HG02943 (cell line): Measurements from ENCODE around the gene PITPNM1.
"Not testable (repeated sequence)": the region's sequence is repeated elsewhere in the genome, so short reads cannot be mapped to it uniquely, and the experiment has no call there.

Experiments used
- ATAC-seq: cut with Tn5 transposase; IDR thresholded peaks from one replicate; pipeline ENCODE4 v1.9.1; 2021; ENCODE audit warnings: mild to moderate bottlenecking, low read depth, moderate library complexity; ENCODE audit not compliant: unreplicated experiment

Gene PITPNM1

GRCh38 chr11:67504950-67505581 lies at the start of gene PITPNM1:
Gene PITPNM1 (minus strand): TSS chr11:67505363. CDS start chr11:67504180, 1,183 bp downstream.
- no peak for ATAC-seq

GRCh38 chr11:67551697-67552096 lies 46.5 kb upstream of the PITPNM1 start:
- ATAC-seq: not testable (repeated sequence)

GRCh38 chr11:67551127-67551526 lies 46.0 kb upstream of the PITPNM1 start:
- ATAC-seq: no peak

- no peak for ATAC-seq
Observed at GRCh38 chr11:67548555-67549110, 43.5 kb upstream of the PITPNM1 start.

- ATAC-seq: not testable (repeated sequence)
Observed at GRCh38 chr11:67548112-67548511, 42.9 kb upstream of the PITPNM1 start.

- ATAC-seq: no peak
Observed at GRCh38 chr11:67545280-67545679, 40.1 kb upstream of the PITPNM1 start.

GRCh38 chr11:67544616-67545242 lies 39.6 kb upstream of the PITPNM1 start:
- ATAC-seq: no peak

GRCh38 chr11:67543585-67543984 lies 38.4 kb upstream of the PITPNM1 start:
- ATAC-seq: no peak

GRCh38 chr11:67542971-67543370 lies 37.8 kb upstream of the PITPNM1 start:
- no peak for ATAC-seq

GRCh38 chr11:67542169-67542568 lies 37.0 kb upstream of the PITPNM1 start:
- ATAC-seq: no peak

- ATAC-seq: no peak
Observed at GRCh38 chr11:67541198-67541597, 36.0 kb upstream of the PITPNM1 start.

- ATAC-seq: no peak
Observed at GRCh38 chr11:67539550-67539949, 34.4 kb upstream of the PITPNM1 start.

- ATAC-seq: no peak
Observed at GRCh38 chr11:67538823-67539505, 33.8 kb upstream of the PITPNM1 start.

GRCh38 chr11:67538306-67538705 lies 33.1 kb upstream of the PITPNM1 start:
- no peak for ATAC-seq

- ATAC-seq: no peak
Observed at GRCh38 chr11:67535561-67535960, 30.4 kb upstream of the PITPNM1 start.

GRCh38 chr11:67534070-67534679 lies 29.0 kb upstream of the PITPNM1 start:
- ATAC-seq: no peak

- ATAC-seq: no peak
Observed at GRCh38 chr11:67532889-67533288, 27.7 kb upstream of the PITPNM1 start.

- ATAC-seq: no peak
Observed at GRCh38 chr11:67530282-67530592, 25.1 kb upstream of the PITPNM1 start.

GRCh38 chr11:67528376-67528775 lies 23.2 kb upstream of the PITPNM1 start:
- no peak for ATAC-seq

GRCh38 chr11:67525275-67525976 lies 20.3 kb upstream of the PITPNM1 start:
- no peak for ATAC-seq

GRCh38 chr11:67524480-67524808 lies 19.3 kb upstream of the PITPNM1 start:
- ATAC-seq: no peak
